Coronary artery (tissue), 2 donors: Measurements from ENCODE around the gene SEMA5A.

Experiments
- DNase-seq: peaks from one replicate; pipeline ENCODE4 v3.0.0-alpha.2; 2017; ENCODE audit warnings: low spot score
- H3K27ac ChIP-seq, 2 donors: fragments of 200-600 bp; sonication (generic); one replicate each; pipeline ENCODE4 v1.5.1; 2016 to 2019
- H3K4me3 ChIP-seq: fragments of 200-600 bp; sonication (generic); 2 replicates; pipeline ENCODE4 v1.5.1; 2016; ENCODE audit warnings: mild to moderate bottlenecking, moderate library complexity
- CTCF ChIP-seq: fragments of 200-600 bp; sonication (generic); IDR thresholded peaks from one replicate; pipeline ENCODE4 v1.5.1; 2019; ENCODE audit warnings: antibody characterized with exemption

The SEMA5A gene

GRCh38 chr5:9468060-9468388 is 77.9 kb downstream of the SEMA5A start:
- no peak overlapping the region for H3K4me3 ChIP-seq
- H3K27ac ChIP-seq: peak overlapping the region; percentile 21 to 29
- no peak for DNase-seq
- no peak for TF ChIP-seq CTCF

DNA sequence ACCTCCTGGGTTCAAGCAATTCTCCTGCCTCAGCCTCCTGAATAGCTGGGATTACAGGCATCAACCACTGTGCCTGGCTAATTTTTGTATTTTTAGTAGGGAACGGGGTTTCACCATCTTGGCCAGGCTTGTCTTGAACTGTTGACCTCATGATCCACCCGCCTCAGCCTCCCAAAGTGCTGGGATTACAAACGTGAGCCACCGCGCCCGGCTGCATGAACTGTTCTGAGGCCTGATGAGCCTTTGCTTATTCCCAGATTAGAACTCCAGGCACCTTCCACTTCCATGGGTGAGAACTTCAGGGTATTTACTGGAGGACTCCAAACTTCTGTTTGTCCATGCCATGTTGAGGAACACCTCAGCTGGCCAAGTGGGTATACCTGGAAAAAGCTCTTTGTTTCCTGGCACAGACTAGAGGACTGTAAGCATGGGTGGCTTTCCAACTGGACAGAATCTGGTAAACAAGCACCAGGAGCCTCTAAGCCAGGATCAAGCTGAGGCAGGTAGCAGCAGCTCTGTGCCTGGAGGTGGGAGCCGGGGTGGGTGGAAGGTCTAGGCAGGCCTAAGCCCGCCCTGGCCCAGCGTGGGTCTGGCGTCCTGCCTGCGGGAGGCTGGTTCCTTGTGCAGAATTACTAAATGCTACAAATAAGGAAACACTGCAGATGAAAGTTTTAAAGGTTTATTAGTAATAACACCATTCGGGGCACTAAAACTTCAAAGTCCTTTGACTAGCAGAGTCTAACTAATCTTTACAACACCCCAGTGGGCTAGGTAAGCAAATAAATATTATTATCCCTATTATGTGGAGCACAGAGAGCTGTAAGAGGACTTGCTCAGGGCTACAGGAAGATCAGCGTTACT is 78.4 kb downstream of the SEMA5A start:
- Histone ChIP-seq H3K4me3 (no peak overlapping the region), H3K27ac (peak overlapping the region in 1 of 2 donors; percentile 29)
- DNase-seq: no peak
- TF ChIP-seq CTCF: no peak

- H3K27ac ChIP-seq: no peak overlapping the region
- no peak for DNase-seq
- no peak for TF ChIP-seq CTCF
- H3K4me3 ChIP-seq: no peak overlapping the region
Observed at GRCh38 chr5:9466697-9467096, 79.2 kb downstream of the SEMA5A start.

DNA sequence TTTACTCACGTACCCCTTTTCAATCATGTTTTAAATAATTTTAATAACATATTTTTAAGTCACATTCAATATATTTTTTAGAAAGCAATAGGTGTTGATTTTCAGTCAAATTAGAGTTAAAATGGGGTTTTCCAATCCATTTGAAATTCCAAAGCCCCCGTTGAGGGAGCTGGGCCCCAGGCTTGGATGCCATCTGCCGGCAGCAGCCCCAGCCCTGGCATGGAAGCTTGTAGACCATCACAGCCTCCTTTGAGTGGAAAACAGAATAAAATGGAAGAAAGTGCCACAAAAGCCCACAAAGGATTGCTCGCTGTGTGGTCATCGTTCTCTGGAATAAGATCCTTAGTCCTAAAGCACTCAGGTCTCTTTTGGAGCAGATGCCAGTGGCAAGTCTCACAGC is 81.4 kb downstream of the SEMA5A start:
- no peak for DNase-seq
- no peak for TF ChIP-seq CTCF
- H3K4me3 ChIP-seq: no peak overlapping the region
- H3K27ac ChIP-seq: no peak overlapping the region

GRCh38 chr5:9462109-9462508 is 83.8 kb downstream of the SEMA5A start:
- Histone ChIP-seq H3K4me3 (no peak overlapping the region), H3K27ac (no peak overlapping the region)
- DNase-seq: no peak
- no peak for TF ChIP-seq CTCF

DNA sequence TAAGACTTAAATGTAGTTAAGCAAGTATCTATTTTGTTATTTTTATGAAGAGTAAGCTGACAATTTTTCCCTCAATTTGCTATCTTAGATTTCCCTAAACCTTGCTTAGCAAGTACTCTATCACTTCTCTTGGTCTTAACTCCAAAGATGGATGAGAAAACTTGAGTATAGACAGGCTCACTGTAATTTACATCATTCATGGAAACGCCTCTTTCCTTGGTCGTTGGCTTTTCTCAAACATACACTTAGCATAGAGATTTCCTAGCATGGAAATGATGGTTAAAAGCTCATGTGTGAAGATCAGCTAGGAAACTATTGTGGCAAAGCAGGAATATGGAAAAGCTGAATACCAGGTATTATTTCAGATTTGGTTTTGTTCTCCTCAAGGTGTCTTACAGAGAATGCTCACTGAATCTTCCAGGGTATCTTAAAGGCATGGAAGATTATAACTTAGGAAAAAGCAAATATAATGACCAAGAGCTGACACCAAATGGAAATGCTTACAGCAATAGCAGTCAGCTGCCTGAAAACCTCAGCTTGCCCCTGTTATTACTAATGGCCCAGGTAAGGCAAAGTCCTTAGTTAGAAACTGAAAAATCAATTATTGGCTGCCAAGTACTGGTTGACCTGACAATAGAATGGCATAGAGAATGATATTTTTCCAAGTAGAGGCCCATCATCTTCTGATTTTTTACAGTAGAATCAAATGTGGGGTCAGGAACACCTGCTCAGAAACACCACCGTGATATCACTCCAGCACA is 84.8 kb downstream of the SEMA5A start:
- no peak for TF ChIP-seq CTCF
- Histone ChIP-seq H3K4me3 (no peak overlapping the region), H3K27ac (no peak overlapping the region)
- DNase-seq: no peak
